ENCODE measurements around the gene GAPT. TPM values are rescaled to one million over a fixed set of nuclear protein-coding genes. Genes with fewer than 3 reads are reported as not detected.

Gene GAPT
- total and polyA plus RNA-seq, 7 donors, result 0.03 to 0.53 (median 0.38) TPM; not detected in 2

DNA sequence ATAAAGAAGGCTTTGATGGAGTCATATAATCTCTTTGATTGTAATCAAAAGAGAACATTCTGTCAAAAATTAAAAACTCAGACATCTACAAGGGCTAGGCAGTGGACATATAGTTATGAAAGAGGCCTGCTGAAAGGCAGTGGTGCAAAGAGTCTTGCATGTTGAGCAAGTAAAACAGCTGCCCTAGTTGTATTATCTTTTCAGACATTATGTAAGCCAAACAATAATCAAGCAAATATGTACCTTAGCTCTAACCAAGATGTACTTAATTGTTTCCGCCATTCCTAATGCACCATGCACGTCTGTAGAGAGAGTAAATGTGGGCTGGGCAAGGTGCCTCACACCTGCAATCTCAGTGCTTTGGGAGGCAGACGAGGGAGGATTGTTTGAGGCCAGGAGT is 14.3 kb downstream of the GAPT start:
- DNase-seq (no peak), ATAC-seq (no peak)
- no peaks in the 10 kb centered on the region for H3K27me3 ChIP-seq (ENCODE audit: insufficient read depth in 3 of 3, low read length in 2 of 3)
- H3K36me3 ChIP-seq (ENCODE audit: insufficient read depth in 1 of 2, low read depth in 1 of 2), result no peaks in the 10 kb centered on the region
- no peaks in the 10 kb centered on the region for H3K4me1 ChIP-seq
- no peak overlapping the region for H3K4me3 ChIP-seq
- TF ChIP-seq, protein P1, sequence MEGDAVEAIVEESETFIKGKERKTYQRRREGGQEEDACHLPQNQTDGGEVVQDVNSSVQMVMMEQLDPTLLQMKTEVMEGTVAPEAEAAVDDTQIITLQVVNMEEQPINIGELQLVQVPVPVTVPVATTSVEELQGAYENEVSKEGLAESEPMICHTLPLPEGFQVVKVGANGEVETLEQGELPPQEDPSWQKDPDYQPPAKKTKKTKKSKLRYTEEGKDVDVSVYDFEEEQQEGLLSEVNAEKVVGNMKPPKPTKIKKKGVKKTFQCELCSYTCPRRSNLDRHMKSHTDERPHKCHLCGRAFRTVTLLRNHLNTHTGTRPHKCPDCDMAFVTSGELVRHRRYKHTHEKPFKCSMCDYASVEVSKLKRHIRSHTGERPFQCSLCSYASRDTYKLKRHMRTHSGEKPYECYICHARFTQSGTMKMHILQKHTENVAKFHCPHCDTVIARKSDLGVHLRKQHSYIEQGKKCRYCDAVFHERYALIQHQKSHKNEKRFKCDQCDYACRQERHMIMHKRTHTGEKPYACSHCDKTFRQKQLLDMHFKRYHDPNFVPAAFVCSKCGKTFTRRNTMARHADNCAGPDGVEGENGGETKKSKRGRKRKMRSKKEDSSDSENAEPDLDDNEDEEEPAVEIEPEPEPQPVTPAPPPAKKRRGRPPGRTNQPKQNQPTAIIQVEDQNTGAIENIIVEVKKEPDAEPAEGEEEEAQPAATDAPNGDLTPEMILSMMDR (IDR thresholded peaks at IDR 0.05), result no peak
- H3K27ac ChIP-seq, result no peak overlapping the region
- WGBS, 3 donors, result 52 to 66% (median 54%) methylated on average over 3 of the region's 3 CpGs
- no peaks in the 10 kb centered on the region for H3K9me3 ChIP-seq
- intact Hi-C loops (cut with DNase I), result no loop called here

DNA sequence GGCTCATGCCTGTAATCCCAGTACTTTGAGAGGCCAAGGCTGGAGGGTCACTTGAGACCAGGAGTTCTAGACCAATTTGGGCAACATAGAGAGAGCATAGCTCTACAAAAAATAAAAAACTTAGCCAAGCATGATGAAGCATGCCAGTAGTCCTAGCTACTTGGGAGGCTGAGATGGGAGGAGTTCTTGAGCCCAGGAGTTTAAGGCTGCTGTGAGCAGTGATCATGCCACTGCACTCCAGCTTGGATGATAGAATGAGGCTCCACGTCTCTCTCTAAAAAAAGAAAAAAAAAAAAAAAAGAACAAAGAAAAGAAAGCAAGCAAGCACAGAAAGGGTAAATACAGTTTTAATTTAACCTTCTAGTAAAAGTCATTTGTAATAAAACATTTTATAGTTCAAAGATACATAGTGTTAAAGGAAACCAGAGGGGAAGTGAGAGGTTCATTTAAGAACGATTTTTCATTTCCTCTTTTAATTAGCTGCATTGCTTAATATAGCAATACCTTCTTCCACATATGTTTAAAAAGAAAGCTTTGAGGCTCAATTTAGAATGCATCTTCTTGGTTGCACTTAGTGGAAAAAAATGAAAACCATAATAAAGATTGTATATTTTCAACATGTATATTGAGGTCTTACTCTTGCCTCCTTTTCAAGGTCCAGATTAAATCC is 14.9 kb downstream of the GAPT start:
- Histone ChIP-seq H3K36me3 (ENCODE audit: insufficient read depth in 1 of 2, low read depth in 1 of 2) (no peaks in the 10 kb centered on the region), H3K27ac (no peak overlapping the region), H3K27me3 (ENCODE audit: insufficient read depth in 3 of 3, low read length in 2 of 3) (no peaks in the 10 kb centered on the region), H3K4me1 (no peaks in the 10 kb centered on the region), H3K9me3 (no peaks in the 10 kb centered on the region), H3K4me3 (no peak overlapping the region)
- TF ChIP-seq, protein P1 (IDR thresholded peaks at IDR 0.05), result no peak
- ATAC-seq (no peak), DNase-seq (no peak)
- 47 to 60% (median 53%) methylated on average over 2 of the region's 2 CpGs for whole genome bisulfite sequencing, 3 donors
- intact Hi-C loops (cut with DNase I), result no loop called here

DNA sequence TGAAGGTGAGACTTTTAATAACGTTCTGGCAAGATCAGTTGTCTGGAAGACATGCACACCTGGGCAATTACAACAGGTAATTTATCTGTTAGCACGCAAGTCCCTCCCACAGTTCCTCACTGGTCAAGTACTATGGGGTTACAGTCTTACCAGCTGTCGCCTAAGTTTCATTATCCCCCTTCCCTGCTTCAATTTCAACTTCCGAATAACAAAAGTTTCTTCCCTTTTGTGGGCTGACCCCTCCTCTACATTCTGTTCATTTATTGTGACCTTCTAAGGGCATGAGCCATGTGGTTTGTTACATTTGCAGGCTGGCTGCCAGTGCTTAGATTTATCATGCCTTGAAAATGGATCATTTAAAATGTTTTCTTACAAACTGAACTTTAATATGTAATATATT is 16.5 kb downstream of the GAPT start:
- intact Hi-C loops (cut with DNase I), result no loop called here
- ATAC-seq (no peak), DNase-seq (no peak)
- H3K4me3 ChIP-seq, result no peak overlapping the region
- no peaks in the 10 kb centered on the region for H3K4me1 ChIP-seq
- H3K9me3 ChIP-seq, result no peaks in the 10 kb centered on the region
- no peak overlapping the region for H3K27ac ChIP-seq
- H3K27me3 ChIP-seq (ENCODE audit: insufficient read depth in 3 of 3, low read length in 2 of 3), result no peaks in the 10 kb centered on the region
- no peaks in the 10 kb centered on the region for H3K36me3 ChIP-seq (ENCODE audit: insufficient read depth in 1 of 2, low read depth in 1 of 2)
- WGBS, 3 donors, result 43 to 54% (median 44%) methylated on average over 4 of the region's 4 CpGs
- TF ChIP-seq, protein P1 (IDR thresholded peaks at IDR 0.05), result no peak

DNA sequence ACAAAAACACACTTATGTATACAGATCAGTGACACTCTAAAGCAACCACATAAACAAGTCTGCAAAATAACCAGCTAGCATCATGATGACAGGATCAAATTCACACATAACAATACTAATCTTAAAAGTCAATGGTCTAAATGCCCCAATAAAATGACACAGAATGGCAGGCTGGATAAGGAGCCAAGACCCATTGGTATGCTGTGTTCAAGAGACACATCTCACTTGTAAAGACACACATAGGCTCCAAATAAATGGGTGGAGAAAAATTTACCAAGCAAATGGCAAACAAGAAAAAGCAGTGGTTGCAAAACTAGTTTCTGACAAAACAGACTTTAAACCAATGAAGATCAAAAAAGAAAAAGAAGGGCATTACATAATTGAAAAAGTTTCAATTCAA is 26.0 kb downstream of the GAPT start:
- no peaks in the 10 kb centered on the region for H3K36me3 ChIP-seq (ENCODE audit: insufficient read depth in 1 of 2, low read depth in 1 of 2)
- intact Hi-C loops (cut with DNase I), result no loop called here
- TF ChIP-seq, protein P1 (IDR thresholded peaks at IDR 0.05), result no peak
- no peaks in the 10 kb centered on the region for H3K4me1 ChIP-seq
- DNase-seq (no peak), ATAC-seq (no peak)
- peaks cover 9% of the 10 kb centered on the region for H3K9me3 ChIP-seq
- H3K27me3 ChIP-seq (ENCODE audit: insufficient read depth in 3 of 3, low read length in 2 of 3), result no peaks in the 10 kb centered on the region
- H3K4me3 ChIP-seq, result no peak overlapping the region
- no peak overlapping the region for H3K27ac ChIP-seq

DNA sequence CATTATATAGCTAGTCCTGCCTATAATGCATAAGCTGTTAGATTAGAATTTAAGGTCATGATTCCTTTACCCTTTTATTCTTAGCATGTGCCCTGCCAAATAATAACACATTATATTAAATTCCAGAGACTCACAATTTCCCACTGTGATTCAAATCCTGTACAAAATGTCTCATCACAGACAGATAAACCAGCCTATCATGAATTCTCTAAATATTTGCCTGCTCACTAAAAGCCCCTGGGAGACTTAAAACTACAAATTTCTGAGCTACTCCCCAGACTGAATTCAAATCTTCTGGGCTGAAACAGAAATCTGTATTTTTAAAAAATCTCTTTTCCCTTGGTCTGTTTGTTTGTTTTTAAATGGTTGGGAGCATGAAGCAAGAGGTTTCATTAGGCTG is 32.7 kb downstream of the GAPT start:
- Histone ChIP-seq H3K4me1 (no peaks in the 10 kb centered on the region), H3K36me3 (ENCODE audit: insufficient read depth in 1 of 2, low read depth in 1 of 2) (no peaks in the 10 kb centered on the region), H3K27ac (no peak overlapping the region), H3K4me3 (no peak overlapping the region), H3K9me3 (no peaks in the 10 kb centered on the region), H3K27me3 (ENCODE audit: insufficient read depth in 3 of 3, low read length in 2 of 3) (no peaks in the 10 kb centered on the region)
- TF ChIP-seq, protein P1 (IDR thresholded peaks at IDR 0.05), result no peak
- intact Hi-C loops (cut with DNase I), result no loop called here
- DNase-seq (no peak), ATAC-seq (no peak)

All from psoas muscle (tissue), 8 donors.